ENCODE data around the gene A4GALT. TPM values are rescaled to one million over a fixed set of nuclear protein-coding genes. Genes with fewer than 3 reads are reported as not detected.

The A4GALT gene
- polyA plus RNA-seq, 1 experiment, result 1.8 TPM

GRCh38 chr22:42714308-42714707 is 6.4 kb downstream of the A4GALT start:
- no peak for DNase-seq (ENCODE audit: low read depth, low spot score)
- H3K9me3 ChIP-seq (ENCODE audit: control insufficient read depth, insufficient read depth, low read length), result peaks cover 10% of the 10 kb centered on the region
- H3K27ac ChIP-seq (ENCODE audit: low read depth, low read length), result no peak overlapping the region
- ChIA-PET POLR2A (no interaction called here), CTCF (no interaction called here)
- no peaks in the 10 kb centered on the region for H3K27me3 ChIP-seq (ENCODE audit: control insufficient read depth, insufficient read depth, low read length)
- no peak overlapping the region for H3K4me3 ChIP-seq (ENCODE audit: low read depth, low read length)
- TF ChIP-seq CTCF (IDR thresholded peaks at IDR 0.05; ENCODE audit: low read depth, low read length), result no peak

DNA sequence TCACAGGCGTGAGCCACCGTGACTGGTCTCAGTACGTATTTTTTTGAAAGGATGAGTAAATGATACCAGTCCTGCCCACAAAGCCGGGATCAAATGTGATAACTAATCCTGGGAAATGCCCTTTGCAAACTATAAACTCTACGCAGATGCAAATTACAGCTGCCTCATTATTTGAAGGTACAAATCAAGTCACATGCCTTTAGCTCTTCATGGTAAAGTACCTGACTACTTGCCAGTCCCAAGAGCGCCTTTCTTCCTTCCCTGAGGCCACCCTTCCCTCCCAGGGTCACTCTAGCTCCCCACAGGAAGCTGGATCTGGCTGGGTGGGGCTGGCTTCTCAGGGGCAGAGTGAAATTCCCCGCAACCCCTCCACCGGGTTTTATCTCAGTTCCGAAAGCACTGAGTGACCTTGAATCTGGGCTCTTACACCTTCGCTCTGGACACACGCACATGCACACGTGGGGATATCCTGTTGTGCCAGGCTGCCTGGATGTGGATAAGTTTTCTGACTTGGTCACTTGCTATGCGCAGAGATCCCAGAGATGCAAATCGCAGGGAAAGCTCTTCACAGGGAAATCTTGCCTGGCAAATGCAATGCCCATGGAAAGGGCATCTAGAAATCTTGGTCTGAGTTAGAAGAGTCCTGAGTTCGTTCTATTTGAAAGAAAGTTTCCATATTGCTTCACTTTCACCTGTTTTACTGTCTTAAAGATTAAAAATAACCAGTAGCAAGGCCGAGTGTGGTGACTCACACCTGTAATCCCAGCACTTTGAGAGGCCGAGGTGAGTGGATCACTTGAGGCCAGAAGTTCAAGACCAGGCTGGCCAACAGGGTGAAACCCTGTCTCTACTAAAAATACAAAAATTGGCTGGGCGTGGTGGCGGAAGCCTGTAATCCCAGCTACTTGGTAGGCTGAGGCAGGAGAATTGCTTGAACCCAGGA is 8.5 kb downstream of the A4GALT start:
- POLR2A ChIA-PET, result no interaction called here
- H3K4me3 ChIP-seq (ENCODE audit: low read depth, low read length), result no peak overlapping the region
- H3K27ac ChIP-seq (ENCODE audit: low read depth, low read length), result no peak overlapping the region
- CTCF ChIA-PET, result no interaction called here
- DNase-seq (ENCODE audit: low read depth, low spot score), result no peak
- no peaks in the 10 kb centered on the region for H3K27me3 ChIP-seq (ENCODE audit: control insufficient read depth, insufficient read depth, low read length)
- H3K9me3 ChIP-seq (ENCODE audit: control insufficient read depth, insufficient read depth, low read length), result peaks cover 12% of the 10 kb centered on the region
- no peak for TF ChIP-seq CTCF (IDR thresholded peaks at IDR 0.05; ENCODE audit: low read depth, low read length)

- POLR2A ChIA-PET, result no interaction called here
- CTCF ChIA-PET, result no interaction called here
- H3K9me3 ChIP-seq (ENCODE audit: control insufficient read depth, insufficient read depth, low read length), result peaks cover 12% of the 10 kb centered on the region
Observed at GRCh38 chr22:42711281-42711731, 9.4 kb downstream of the A4GALT start.

DNA sequence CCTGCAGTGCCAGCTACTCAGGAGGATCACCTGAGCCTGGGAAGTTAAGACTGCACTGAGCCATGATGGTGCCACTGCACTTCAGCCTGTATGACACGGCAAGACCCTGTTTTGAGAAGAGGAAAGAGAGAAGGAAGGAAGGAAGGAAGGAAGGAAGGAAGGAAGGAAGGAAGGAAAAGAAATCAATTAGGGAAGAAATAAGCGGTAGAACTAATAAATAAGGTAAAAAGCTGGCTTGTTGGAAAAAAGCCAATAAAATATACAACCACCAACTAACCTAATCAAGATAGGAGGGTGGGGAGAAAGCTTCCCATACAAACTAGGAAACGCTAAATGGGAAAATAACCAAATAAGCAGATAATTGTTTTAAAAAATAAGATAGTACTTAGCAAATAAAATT is 12.3 kb downstream of the A4GALT start:
- no peak overlapping the region for H3K27ac ChIP-seq (ENCODE audit: low read depth, low read length)
- POLR2A ChIA-PET, result no interaction called here
- no peak overlapping the region for H3K4me3 ChIP-seq (ENCODE audit: low read depth, low read length)
- CTCF ChIA-PET, result interaction anchor here (0.7 kb wide), 1 partner anchor 71 kb away, joined by 8 read pairs; no protein-coding TSS in a partner anchor
- H3K27me3 ChIP-seq (ENCODE audit: control insufficient read depth, insufficient read depth, low read length), result no peaks in the 10 kb centered on the region
- H3K9me3 ChIP-seq (ENCODE audit: control insufficient read depth, insufficient read depth, low read length), result peaks cover 12% of the 10 kb centered on the region
- TF ChIP-seq CTCF (IDR thresholded peaks at IDR 0.05; ENCODE audit: low read depth, low read length), result no peak
- DNase-seq (ENCODE audit: low read depth, low spot score), result no peak

More at GRCh38 chr22:42711281-42711731, 9.4 kb downstream of the A4GALT start:
- H3K27ac ChIP-seq (ENCODE audit: low read depth, low read length), result no peak overlapping the region
- TF ChIP-seq CTCF (IDR thresholded peaks at IDR 0.05; ENCODE audit: low read depth, low read length), result no peak
- no peaks in the 10 kb centered on the region for H3K27me3 ChIP-seq (ENCODE audit: control insufficient read depth, insufficient read depth, low read length)
- H3K4me3 ChIP-seq (ENCODE audit: low read depth, low read length), result no peak overlapping the region
- no peak for DNase-seq (ENCODE audit: low read depth, low spot score)

- POLR2A ChIA-PET, result no interaction called here
- DNase-seq (ENCODE audit: low read depth, low spot score), result no peak
- CTCF ChIA-PET, result no interaction called here
- TF ChIP-seq CTCF (IDR thresholded peaks at IDR 0.05; ENCODE audit: low read depth, low read length), result no peak
- H3K27ac ChIP-seq (ENCODE audit: low read depth, low read length), result no peak overlapping the region
- no peak overlapping the region for H3K4me3 ChIP-seq (ENCODE audit: low read depth, low read length)
- peaks cover 12% of the 10 kb centered on the region for H3K9me3 ChIP-seq (ENCODE audit: control insufficient read depth, insufficient read depth, low read length)
- H3K27me3 ChIP-seq (ENCODE audit: control insufficient read depth, insufficient read depth, low read length), result no peaks in the 10 kb centered on the region
Observed at GRCh38 chr22:42707496-42707895, 13.2 kb downstream of the A4GALT start.
